ENCODE data around the gene CTDP1.
"Not testable (repeated sequence)": the region's sequence is repeated elsewhere in the genome, so short reads cannot be mapped to it uniquely, and the experiment has no call there.

CTDP1 gene

GRCh38 chr18:79729611-79730010 lies 50.0 kb downstream of the CTDP1 start:
- DNase-seq: no peak

- no peak for DNase-seq
These were observed 51.2 kb downstream of the CTDP1 start for GRCh38 chr18:79730804-79731203.

GRCh38 chr18:79731881-79732720 lies 52.5 kb downstream of the CTDP1 start:
- not testable (repeated sequence) for DNase-seq

- no peak for DNase-seq
These were observed 53.1 kb downstream of the CTDP1 start for GRCh38 chr18:79732721-79733025.

- no peak for DNase-seq
These were observed 53.6 kb downstream of the CTDP1 start for GRCh38 chr18:79733135-79733701.

GRCh38 chr18:79733986-79734770 lies 54.6 kb downstream of the CTDP1 start:
- DNase-seq: no peak

- DNase-seq: no peak
These were observed 55.7 kb downstream of the CTDP1 start for GRCh38 chr18:79735071-79735980.

GRCh38 chr18:79736230-79736629 lies 56.6 kb downstream of the CTDP1 start:
- no peak for DNase-seq

- DNase-seq: no peak
These were observed 57.2 kb downstream of the CTDP1 start for GRCh38 chr18:79736846-79737245.

GRCh38 chr18:79737426-79737825 lies 57.8 kb downstream of the CTDP1 start:
- no peak for DNase-seq

GRCh38 chr18:79738041-79738461 lies 58.4 kb downstream of the CTDP1 start:
- DNase-seq: no peak

- DNase-seq: no peak
These were observed 59.2 kb downstream of the CTDP1 start for GRCh38 chr18:79738581-79739439.

- DNase-seq: no peak
These were observed 59.8 kb downstream of the CTDP1 start for GRCh38 chr18:79739440-79739778.

GRCh38 chr18:79740047-79740446 lies 60.4 kb downstream of the CTDP1 start:
- not testable (repeated sequence) for DNase-seq

GRCh38 chr18:79740521-79741361 lies 61.1 kb downstream of the CTDP1 start:
- DNase-seq: no peak

GRCh38 chr18:79741362-79741700 lies 61.7 kb downstream of the CTDP1 start:
- no peak for DNase-seq

GRCh38 chr18:79742076-79742475 lies 62.5 kb downstream of the CTDP1 start:
- no peak for DNase-seq

GRCh38 chr18:79744625-79745024 lies 65.0 kb downstream of the CTDP1 start:
- no peak for DNase-seq

GRCh38 chr18:79746730-79747129 lies 67.1 kb downstream of the CTDP1 start:
- DNase-seq: no peak

- no peak for DNase-seq
These were observed 67.7 kb downstream of the CTDP1 start for GRCh38 chr18:79747156-79747845.
